Peyer's patch (tissue), 4 donors: ENCODE results near the gene SLC24A4.

ENCODE experiments used
- CTCF ChIP-seq, 6 experiments: fragments of 450-650 bp in 4 of 6; fragments of 200-600 bp in 2 of 6; sonication (generic) in 1 of 6; IDR thresholded peaks; one replicate each; pipeline ENCODE4 v1.5.1; 2017 to 2019; ENCODE audit warnings: antibody characterized with exemption in 6 of 6, mild to moderate bottlenecking in 3 of 6, moderate library complexity in 1 of 6
- POLR2A ChIP-seq, 2 donors: fragments of 450-650 bp; IDR thresholded peaks; one replicate each; pipeline ENCODE4 v1.5.1; 2017; ENCODE audit warnings: antibody characterized with exemption in 2 of 2, mild to moderate bottlenecking in 2 of 2, moderate library complexity in 2 of 2

- TF ChIP-seq CTCF (IDR thresholded peaks at IDR 0.05) (no peak), POLR2A (IDR thresholded peaks at IDR 0.05) (no peak)
Observed at GRCh38 chr14:92514844-92515514, 192.0 kb downstream of the SLC24A4 start.
